Hippocampal formation (tissue), 2 donors: ENCODE results near the gene NFASC.

ENCODE experiments used
- DNase-seq, 2 donors: peaks; one replicate each; lab custom pipeline; 2025; lab: John Stamatoyannopoulos, UW

NFASC gene

DNA sequence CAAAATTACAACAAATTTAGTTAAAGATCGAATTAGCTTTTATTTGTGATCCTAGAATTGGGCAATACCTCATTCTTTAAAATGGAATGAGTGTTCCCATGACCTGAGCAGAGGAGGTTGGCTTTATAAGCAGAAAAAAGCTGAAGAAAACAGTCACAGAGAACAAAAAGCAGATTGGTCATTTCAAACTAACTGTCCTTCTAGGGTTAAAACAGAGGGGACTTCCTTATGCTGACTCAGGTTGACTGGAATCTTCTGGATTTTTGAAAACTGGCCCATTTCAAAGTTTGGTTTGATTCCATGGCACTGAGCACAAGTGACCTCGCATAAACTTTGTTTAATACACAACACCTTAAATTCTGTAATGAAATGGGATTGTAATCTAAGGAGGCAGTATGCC, 17.6 kb downstream of the NFASC start:
- no peak for DNase-seq

DNA sequence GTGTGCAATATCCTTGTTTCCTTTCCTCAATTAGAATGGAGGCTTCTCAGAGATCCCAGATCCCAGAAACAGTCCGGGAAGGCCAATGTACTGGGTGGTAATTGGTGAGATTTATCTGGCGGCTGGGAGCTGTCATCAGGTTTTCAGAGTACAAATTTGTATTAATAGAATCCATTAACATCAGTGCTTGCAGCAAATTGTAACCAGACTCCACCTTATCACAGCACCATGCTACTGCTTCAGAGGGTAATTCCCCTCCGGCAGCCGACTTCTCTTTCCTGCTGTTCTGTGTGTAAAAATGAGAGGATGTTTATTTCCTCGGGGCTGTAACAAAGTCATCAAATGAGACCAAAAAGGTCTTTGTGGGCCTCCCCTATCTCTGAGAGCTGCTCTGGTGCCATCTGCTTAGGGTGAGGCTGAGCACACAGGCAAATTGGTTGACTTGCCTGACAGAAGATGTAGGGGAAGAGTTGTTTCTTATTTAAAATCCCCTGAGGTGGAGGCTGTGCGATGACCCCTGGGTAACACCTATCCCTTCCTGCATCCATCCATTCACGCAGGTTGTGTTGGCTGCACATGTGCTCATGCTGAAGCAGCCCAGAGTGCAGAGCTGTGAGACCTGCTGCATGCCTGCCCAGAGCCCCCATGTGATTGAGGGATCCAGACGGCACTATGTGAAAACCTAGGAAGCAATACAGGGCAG, 19.2 kb downstream of the NFASC start:
- DNase-seq, result no peak

- no peak for DNase-seq
Observed at GRCh38 chr1:204891860-204892259, 21.2 kb downstream of the NFASC start.

- DNase-seq, result no peak
Observed at GRCh38 chr1:204894031-204894430, 23.4 kb downstream of the NFASC start.

DNA sequence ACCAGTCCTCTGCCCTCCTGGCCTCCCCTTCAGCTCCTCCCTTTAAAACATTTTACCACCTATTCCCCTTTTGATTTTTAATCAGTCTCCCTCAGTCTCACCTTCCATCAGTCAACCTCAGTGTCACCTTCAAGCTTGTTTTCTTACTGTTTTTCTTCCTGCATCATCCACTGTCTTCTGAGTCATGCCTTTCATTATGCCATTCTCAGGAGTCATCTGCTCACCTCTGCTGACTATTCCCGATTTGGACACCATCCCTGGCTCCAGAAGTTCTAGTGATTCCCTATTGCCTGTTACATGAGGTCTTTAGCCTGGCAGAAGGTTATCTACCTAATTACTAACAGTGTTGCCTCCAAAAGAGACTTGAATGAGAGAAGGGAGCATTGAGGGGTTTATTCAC, 23.9 kb downstream of the NFASC start:
- no peak for DNase-seq

DNA sequence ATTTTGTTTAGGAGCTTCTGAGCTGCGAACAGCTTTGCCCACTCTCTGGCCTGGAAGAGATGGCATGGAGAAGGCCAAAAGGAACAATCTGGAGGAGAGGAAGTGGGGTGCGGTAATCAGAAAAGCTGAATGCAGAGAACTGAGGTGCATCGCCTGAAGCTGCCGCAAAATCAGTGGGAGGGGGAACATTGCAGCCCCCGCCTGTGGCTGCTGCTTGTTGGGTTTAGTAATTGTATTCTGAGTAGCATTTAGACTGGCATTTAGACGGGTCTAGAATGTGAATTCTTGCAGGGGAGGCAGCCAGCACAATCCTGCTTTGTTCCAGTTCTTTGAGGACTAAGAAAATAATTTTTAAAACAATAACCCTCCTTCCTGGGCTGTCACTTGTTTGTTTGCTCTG, 25.4 kb downstream of the NFASC start:
- no peak for DNase-seq

GRCh38 chr1:204896787-204897469, 26.3 kb downstream of the NFASC start:
- no peak for DNase-seq

- no peak for DNase-seq
Observed at GRCh38 chr1:204900721-204901120, 30.1 kb downstream of the NFASC start.

- DNase-seq, result no peak
Observed at GRCh38 chr1:204902671-204903070, 32.0 kb downstream of the NFASC start.

DNA sequence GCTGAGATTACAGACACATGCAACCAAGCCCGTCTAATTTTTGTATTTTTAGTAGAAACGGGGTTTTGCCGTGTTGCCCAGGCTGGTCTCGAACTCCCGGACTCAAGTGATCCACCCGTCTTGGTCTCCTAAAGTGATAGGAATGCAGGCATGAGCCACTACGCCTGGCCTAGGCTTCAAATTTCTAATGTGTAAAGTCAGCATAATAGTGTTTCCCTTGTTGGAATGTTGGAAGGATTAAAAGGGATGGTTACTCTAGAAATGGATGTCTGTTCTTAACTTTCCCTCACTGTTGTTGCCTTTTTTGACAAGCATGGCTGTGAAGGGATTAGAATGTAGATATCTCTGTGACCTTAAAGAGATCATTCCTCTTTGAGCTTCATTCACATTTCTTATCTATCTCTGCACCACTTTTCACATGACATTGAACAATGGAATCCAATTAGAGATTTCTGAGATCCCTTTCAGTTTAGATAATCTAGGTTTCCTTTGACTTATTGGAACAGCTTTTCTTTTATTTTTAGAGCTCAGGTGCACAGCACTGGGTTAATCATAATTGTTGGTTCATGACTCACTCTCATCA, 33.7 kb downstream of the NFASC start:
- no peak for DNase-seq

DNA sequence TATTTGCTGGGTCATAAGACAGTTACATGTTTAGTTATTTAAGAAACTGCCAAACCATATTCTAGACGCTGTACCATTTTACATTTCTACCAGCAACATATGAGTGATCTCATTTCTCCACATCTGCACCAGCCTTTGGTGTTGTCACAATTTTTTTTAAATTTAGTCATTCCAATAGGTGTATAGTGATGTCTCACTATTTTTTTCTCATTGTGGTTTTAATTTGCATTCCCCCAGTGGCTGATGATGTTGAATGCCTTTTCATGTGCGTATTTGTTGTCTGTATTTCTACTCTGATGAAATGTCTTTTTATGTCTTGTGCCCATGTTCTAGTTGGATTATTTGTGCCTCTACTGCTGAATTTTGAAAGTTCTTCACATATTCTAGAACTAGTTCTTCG, 38.4 kb downstream of the NFASC start:
- no peak for DNase-seq

DNA sequence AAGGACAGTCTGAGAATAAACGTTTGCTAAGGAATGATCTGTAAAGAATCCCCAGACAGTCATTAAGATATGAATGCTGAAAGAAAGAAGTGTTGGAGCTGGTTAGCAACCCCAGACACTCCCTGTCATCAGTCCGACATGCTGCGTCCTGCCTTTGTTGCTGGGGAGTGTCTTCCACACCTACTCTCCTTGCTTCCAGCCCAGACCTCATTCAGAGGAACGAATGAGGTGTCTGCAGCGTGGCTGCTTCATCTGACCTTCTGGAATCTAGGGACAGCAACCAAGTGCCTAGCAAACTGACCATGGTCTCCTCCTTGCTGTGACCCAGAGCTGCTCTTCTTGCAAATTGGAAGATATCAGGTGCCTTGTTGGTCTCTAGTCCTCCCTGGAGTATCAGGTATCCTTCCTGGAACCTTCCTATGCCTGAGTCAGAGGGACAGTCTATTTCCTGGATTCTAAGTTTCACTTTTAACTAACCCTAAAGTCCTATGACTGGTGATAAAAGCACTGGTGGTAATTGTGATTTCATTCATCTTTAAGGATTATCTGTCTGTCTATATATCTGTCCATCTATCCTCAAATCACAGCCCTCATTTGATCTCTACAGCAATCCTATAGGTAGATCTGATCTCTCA, 45.3 kb downstream of the NFASC start:
- DNase-seq, result no peak

DNA sequence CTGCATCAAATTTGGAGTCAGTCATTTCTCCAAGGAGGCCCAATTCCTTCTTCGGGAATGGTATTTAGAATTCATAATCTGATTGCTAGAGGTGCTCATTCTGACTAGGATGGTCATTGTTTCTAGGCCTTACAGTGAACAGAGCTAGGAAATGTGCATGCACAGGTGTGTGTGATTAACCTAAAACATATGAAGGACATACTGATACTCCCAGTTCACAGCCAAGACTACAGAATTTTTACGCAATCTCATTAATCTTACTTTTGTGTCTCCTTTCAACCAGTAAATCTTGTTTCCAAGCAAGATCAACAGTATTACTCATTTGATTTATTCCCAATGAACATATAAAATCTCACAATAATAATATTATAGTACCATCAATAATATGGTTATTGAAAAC, 47.1 kb downstream of the NFASC start:
- DNase-seq, result no peak

- no peak for DNase-seq
Observed at GRCh38 chr1:204920511-204920910, 49.8 kb downstream of the NFASC start.

GRCh38 chr1:204920967-204921366, 50.3 kb downstream of the NFASC start:
- DNase-seq, result no peak

DNA sequence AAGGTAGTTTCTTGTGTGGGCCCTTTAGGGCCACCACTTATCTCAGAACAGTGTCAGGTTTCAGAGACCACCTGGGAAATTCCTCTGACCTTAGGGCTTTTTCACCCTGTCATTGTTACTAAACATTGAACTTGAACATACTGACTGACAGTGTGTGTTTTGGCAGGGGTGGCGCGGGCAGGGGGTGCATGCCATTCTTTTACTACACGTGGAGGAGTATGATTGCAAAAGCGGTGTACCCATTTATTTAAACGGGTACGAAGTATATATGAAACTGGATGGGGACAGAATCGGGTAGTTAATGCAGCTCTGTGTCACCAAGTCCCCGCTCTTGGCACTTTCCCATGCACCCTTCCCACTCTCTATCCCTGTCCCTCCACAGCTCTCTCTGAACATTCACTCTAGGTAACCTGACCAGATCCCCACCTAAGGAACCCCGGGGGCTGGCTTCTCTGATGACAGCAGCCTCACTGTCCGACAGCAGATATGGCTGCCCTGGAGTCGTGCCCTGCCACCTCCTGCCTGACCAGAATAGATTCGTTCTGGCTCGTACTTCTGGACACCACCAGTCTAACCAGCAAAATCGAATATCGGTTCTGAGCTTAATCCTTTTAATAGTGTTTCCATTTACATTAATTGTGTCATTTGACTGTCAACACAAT, 51.3 kb downstream of the NFASC start:
- DNase-seq, result no peak

DNA sequence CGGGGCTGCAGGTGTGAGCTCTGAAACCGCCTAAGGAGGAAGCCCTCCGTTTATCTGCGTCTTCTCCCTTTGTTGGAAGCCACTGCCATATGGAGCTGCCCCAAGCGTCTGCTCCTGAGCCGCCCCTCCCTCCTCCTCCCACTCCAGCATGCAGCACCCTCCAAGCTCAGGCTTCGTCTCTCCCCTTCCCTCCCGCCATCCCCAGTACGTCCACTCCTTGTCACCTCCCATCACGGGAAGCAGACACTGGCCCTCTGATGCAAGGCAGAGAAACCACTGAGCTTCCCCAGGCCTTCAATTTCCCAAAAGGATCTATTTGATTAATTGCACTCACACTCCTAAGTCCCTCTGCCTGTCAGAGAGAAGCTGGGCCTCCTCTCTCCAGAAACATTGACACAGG, 52.5 kb downstream of the NFASC start:
- DNase-seq, result no peak

DNA sequence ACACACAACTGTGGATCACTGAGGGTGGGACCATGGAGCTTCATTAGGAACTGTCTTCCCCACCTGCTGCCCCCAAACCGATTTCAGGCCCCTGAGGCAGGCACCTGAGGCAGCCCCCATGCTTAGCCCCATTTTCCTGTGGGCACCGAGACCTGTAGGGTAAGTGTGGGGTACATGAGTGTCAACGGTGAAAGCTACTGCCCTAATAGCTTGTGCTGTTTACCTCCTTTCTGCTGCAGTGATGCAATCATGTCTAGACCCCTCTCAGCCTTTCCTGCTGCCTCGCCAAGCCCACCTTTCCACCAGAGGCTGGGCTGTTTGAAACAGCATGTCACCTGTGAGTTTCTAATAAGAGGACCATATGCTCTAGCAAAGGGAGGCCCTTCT, 53.0 kb downstream of the NFASC start:
- no peak for DNase-seq

DNA sequence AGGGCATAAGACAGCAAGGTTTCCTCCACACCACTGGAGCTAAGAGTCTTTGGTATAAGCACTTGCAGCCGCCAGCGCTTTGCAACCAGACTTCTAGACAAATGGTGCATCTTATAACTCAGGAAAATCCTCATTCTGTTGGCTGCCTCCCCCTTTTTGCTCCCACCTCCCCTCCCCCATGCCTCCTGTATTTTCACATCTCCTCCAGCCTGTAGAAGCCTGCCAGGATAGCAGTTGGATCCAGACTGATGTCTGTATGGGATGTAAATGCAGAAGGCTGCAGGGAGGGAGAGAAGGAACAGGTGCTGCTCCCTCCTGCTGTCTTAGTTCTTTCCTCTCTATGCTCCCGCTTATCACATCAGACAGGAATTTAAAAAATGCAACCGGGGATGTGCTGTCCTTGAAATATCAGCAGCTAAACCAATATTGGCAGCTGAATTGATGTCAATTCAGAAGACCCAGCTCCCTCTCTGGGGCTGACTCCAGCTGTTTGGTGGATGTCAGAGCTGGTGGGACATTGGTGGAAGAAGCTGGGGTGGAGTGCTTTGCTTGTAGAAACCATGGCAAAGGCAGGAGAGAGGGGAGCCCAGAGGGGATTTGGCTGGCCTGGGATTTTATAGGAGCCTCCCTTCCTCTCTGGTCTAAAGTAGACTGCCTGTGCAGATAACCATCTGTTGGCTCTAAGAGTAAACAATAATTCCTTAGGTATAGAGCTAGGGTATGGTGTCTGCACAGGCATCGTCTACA, 53.5 kb downstream of the NFASC start:
- DNase-seq, result peak in 1 of 2 donors; percentile 28

DNA sequence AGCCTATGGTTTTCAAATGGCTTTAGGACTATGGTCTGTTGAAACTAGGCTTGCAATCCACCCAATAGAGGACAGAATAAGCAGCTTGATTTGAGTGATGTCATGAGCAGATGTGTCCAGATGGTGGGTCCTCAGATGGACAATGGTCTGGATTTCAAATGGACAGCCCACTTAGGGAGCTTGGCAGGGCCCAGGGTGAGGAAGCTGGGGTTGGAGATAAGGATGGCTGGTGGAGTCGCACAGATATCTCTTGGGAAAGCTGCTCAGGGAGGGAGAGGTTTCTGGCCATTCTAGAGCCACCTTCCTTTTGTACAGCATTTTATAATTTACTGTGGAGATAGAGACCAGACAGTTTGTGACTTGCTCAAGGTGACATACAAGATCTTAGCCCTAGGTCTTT, 55.0 kb downstream of the NFASC start:
- DNase-seq, result no peak
